Esophagus (tissue), 2 donors: ENCODE results near the gene NACA2. TPM values are rescaled to one million over a fixed set of nuclear protein-coding genes. Genes with fewer than 3 reads are reported as not detected.
"Not testable (repeated sequence)": the region's sequence is repeated elsewhere in the genome, so short reads cannot be mapped to it uniquely, and the experiment has no call there.

Experiments used
- H3K27ac ChIP-seq, 2 donors: one replicate each; pipeline ENCODE4 v1.5.1; 2013; ENCODE audit warnings: low read depth in 2 of 2, mild to moderate bottlenecking in 2 of 2, inconsistent platforms in 1 of 2, low read length in 1 of 2, moderate library complexity in 1 of 2
- H3K27me3 ChIP-seq, 2 donors: one replicate each; pipeline ENCODE4 v1.6.1; 2013; ENCODE audit warnings: low read length in 2 of 2, control low read depth in 1 of 2, mild to moderate bottlenecking in 1 of 2; ENCODE audit not compliant: insufficient read depth in 2 of 2, control insufficient read depth in 1 of 2
- H3K36me3 ChIP-seq, 2 donors: one replicate each; pipeline ENCODE4 v1.6.1; 2013; ENCODE audit warnings: low read length in 1 of 2; ENCODE audit not compliant: control insufficient read depth in 2 of 2, insufficient read depth in 2 of 2
- H3K4me1 ChIP-seq, 2 donors: one replicate each; pipeline ENCODE4 v1.6.1; 2013; ENCODE audit warnings: low read length in 1 of 2; ENCODE audit not compliant: control insufficient read depth in 2 of 2, insufficient read depth in 2 of 2
- H3K4me3 ChIP-seq, 2 donors: one replicate each; pipeline ENCODE4 v1.5.1; 2013; ENCODE audit warnings: low read length in 2 of 2, mild to moderate bottlenecking in 2 of 2, low read depth in 1 of 2, moderate library complexity in 1 of 2
- H3K9me3 ChIP-seq, 2 donors: one replicate each; pipeline ENCODE4 v1.6.1; 2013; ENCODE audit warnings: mild to moderate bottlenecking in 2 of 2, low read depth in 1 of 2, low read length in 1 of 2, moderate library complexity in 1 of 2; ENCODE audit not compliant: control insufficient read depth in 2 of 2, insufficient read depth in 1 of 2
- WGBS, 2 donors: extraction: QIAGEN DNeasy Blood & Tissue Kit; methylation state at CpG; one replicate each; pipeline ENCODE4 v1.1.7; 2013; 5-methylcytosine and 5-hydroxymethylcytosine counted together
- polyA plus RNA-seq, 2 donors: library from polyadenylated mRNA; stranded (reverse); fragments of 200-250 nt; gene quantifications; one replicate each; pipeline ENCODE4 v1.2.3, GENCODE V29; 2013
- donor health status: healthy with polysubstance abuse.
- donor health status: Bipolar disorder and iron deficiency.

Gene NACA2
- polyA plus RNA-seq, 2 donors = 0.19 to 0.20 TPM

DNA sequence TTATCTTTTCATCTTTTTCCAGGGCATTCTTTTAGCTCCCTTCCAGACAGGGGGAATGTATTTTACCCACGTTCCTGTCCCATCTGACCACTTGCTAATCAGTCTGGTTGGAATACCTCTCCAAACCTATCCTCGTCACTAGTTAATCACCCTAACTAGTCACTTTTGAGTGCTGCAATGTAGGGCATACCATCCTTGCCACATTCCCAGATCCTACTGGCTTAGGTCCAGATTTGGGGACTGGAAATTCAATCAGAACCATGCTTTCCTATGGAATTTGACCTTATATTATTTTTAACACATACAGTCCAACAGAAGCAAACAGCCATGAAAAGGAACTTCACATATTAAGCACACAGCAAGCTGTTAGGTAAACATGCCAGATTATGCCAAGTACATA is 29.7 kb downstream of the NACA2 start:
- Histone ChIP-seq H3K36me3 (no peaks in the 10 kb centered on the region), H3K9me3 (no peaks in the 10 kb centered on the region), H3K27ac (no peak overlapping the region), H3K27me3 (no peaks in the 10 kb centered on the region), H3K4me3 (no peak overlapping the region), H3K4me1 (no peaks in the 10 kb centered on the region)
- 73 to 78% methylated on average over 2 of the region's 2 CpGs for WGBS, 2 donors

DNA sequence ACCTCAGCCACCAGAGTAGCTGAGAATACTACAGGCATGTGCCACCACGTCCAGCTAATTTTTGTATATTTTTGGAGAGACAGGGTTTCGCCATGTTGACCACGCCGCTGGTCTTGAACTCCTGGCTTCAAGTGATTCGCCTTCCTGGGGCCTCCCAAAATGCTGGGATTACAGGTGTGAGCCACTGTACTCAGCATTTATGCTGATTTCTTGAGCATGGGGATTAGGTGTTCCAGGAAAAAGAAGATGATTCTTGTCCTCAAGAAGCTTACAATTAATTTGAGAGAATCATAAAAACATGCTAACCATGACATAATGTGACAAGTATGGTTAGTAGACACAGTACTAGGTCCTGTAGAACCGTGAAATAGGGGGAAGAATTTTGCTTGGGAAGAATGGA is 30.9 kb downstream of the NACA2 start:
- Histone ChIP-seq H3K27me3 (no peaks in the 10 kb centered on the region), H3K36me3 (no peaks in the 10 kb centered on the region), H3K4me3 (no peak overlapping the region), H3K27ac (no peak overlapping the region), H3K4me1 (no peaks in the 10 kb centered on the region), H3K9me3 (no peaks in the 10 kb centered on the region)
- WGBS, 2 donors = 86 to 92% methylated on average over 6 of the region's 6 CpGs

DNA sequence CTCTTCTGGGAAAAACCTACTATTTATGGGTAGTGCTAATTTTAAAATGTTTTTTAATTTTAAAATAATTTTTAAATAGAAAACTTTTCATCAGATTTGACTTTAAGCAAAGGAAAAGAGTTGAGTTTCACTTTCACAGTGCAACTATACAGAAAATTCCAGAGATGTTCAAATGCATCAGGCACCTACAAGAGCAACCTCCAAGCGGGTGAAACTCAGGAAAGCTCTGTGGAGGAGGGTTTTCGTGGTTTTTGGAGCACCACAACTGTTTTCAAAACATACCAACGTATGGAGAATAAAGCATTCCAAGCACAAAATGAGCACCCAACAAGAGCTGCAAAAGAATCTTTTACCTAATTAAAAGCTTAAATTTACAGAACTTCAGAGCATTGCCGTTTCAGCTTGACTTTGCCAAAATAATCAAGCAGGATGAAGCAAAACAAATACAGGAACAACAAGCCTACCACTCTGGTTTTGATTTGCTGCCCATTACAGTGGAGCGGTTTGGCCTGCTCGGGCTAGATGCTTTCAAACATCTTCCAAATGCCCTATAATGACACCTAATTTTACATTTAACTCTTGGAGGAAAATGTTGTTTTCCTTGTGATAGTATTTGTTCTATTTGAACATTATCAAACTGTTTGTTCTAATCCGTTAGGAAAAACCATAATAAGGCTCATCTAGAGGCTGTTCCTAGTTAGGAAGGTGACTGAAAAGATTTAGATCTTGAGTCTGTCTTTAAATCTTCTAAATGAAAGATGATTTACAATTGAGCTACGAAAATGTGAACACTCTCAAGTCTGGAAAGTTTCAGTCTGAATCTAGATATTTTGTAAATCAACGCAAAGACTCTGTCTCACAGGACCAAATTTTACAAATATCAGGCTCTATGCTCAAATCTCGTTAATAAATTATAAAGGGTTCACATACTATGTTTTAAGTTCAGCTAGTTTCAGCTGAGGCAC is 34.5 kb downstream of the NACA2 start:
- WGBS, 2 donors = 56 to 68% methylated on average over 10 of the region's 10 CpGs
- Histone ChIP-seq H3K4me1 (no peaks in the 10 kb centered on the region), H3K9me3 (no peaks in the 10 kb centered on the region), H3K27me3 (no peaks in the 10 kb centered on the region), H3K27ac (no peak overlapping the region), H3K36me3 (no peaks in the 10 kb centered on the region), H3K4me3 (no peak overlapping the region)

DNA sequence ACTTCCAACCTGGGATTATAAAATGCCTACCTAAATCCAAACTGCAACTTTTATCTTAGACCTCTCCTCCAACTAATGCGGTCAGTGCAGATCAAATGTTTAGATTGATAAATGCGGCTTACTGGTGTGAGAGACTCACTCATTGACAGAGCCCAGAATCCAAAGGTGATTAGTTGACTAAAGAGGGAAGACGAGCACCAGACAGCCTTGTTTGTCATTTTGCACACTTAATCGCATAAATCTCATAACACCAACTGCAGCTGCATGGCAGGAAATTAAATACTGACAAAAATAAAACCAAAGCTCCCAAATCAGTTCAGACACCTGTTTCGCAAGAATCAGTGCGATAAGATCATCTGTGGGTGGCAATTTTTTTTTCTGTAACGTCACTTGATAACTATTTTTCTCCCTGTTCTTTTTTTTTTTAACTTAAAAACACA is 35.9 kb downstream of the NACA2 start:
- H3K4me1 ChIP-seq = no peaks in the 10 kb centered on the region
- no peaks in the 10 kb centered on the region for H3K9me3 ChIP-seq
- H3K27ac ChIP-seq = no peak overlapping the region
- no peaks in the 10 kb centered on the region for H3K27me3 ChIP-seq
- H3K36me3 ChIP-seq = no peaks in the 10 kb centered on the region
- no peak overlapping the region for H3K4me3 ChIP-seq
- 68 to 71% methylated on average over 7 of the region's 7 CpGs for WGBS, 2 donors

DNA sequence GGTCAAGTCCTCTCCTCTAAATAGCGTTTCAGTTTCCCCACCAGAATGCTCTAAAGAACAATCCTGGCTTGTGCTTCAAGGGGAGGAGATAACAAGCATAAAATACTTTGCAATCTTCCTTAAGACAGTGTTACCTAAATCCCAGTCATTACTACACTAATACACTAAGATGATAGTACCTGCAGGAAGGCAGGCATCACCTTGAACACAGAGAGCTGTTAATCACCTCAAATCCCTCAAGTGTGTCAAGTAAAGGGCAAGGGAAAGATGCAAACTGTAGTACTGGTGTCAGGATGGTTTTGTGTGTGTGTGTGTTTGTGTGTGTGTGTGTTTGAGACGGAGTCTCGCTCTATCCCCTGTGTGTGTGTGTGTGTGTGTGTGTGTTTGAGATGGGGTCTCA is 36.8 kb downstream of the NACA2 start:
- Histone ChIP-seq H3K27ac (no peak overlapping the region), H3K4me1 (no peaks in the 10 kb centered on the region), H3K4me3 (no peak overlapping the region), H3K36me3 (no peaks in the 10 kb centered on the region), H3K27me3 (no peaks in the 10 kb centered on the region), H3K9me3 (no peaks in the 10 kb centered on the region)
- 70 to 79% methylated on average over 3 of the region's 3 CpGs for WGBS, 2 donors

DNA sequence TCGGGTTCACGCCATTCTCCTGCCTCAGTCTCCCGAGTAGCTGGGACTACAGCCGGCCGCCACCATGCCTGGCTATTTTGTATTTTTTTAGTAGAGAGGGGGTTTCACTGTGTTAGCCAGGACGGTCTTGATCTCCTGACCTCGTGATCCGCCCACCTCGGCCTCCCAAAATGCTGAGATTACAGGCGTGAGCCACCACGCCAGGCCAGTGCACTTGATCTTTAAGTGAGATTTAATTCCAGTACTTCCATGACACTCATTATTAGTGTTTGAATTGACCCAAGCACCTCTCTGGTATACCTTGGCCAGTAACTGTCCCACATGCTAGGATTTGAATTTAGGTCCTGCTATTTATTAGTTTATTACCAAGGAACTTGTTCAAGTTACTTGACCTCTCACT is 38.5 kb downstream of the NACA2 start:
- H3K9me3 ChIP-seq, H3K4me1 ChIP-seq, H3K27ac ChIP-seq, H3K4me3 ChIP-seq, H3K36me3 ChIP-seq, H3K27me3 ChIP-seq: not testable (repeated sequence)
- 88 to 93% methylated on average over 11 of the region's 11 CpGs for WGBS, 2 donors

DNA sequence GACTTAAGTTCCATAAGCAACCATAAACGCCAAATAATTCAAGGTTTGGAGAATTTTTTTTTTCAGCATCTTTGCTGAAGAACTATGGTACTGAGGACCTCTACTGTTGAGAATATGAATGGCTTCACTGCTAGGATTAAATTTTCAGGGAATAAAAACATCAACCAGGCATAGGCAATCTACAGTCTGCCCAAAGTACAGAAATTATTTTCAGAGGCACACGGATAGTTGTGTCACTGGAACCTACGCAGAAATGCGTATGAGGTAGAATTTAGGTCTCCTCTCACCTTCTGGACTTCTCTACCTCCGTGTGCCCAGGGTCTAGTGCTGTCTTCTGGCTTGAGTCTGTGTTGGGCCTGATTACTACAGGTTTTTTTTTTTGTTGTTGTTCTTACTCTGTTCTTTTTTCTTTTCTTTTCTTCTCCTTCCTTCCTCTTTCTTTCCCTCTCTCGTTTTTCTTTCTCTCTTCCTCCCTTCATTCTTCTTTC is 39.7 kb downstream of the NACA2 start:
- WGBS, 2 donors = 11 to 17% methylated on average over 6 of the region's 6 CpGs
- no peaks in the 10 kb centered on the region for H3K36me3 ChIP-seq
- H3K4me1 ChIP-seq = no peaks in the 10 kb centered on the region
- H3K4me3 ChIP-seq = no peak overlapping the region
- H3K9me3 ChIP-seq = no peaks in the 10 kb centered on the region
- no peak overlapping the region for H3K27ac ChIP-seq
- no peaks in the 10 kb centered on the region for H3K27me3 ChIP-seq

DNA sequence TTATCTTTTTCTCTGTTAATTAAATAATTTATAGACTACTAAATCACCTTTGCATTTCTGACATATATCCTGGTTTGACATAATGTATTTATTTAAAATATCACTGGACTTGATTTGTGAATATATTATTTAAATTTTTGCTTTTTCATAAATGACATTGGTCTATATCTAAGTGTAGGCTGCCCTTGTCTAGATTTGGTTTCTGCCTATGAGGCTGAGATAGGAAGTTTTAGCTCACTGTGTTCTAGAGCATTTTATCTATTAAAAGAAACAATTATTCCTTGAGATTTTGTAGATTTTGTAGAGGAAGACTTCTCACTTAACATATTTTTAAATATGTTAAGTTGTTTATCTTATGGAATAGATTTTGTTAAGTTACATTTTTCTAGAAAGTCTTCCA is 43.9 kb downstream of the NACA2 start:
- no peaks in the 10 kb centered on the region for H3K4me1 ChIP-seq
- H3K9me3 ChIP-seq = no peaks in the 10 kb centered on the region
- H3K27ac ChIP-seq = no peak overlapping the region
- no peaks in the 10 kb centered on the region for H3K27me3 ChIP-seq
- no peaks in the 10 kb centered on the region for H3K36me3 ChIP-seq
- no peak overlapping the region for H3K4me3 ChIP-seq

DNA sequence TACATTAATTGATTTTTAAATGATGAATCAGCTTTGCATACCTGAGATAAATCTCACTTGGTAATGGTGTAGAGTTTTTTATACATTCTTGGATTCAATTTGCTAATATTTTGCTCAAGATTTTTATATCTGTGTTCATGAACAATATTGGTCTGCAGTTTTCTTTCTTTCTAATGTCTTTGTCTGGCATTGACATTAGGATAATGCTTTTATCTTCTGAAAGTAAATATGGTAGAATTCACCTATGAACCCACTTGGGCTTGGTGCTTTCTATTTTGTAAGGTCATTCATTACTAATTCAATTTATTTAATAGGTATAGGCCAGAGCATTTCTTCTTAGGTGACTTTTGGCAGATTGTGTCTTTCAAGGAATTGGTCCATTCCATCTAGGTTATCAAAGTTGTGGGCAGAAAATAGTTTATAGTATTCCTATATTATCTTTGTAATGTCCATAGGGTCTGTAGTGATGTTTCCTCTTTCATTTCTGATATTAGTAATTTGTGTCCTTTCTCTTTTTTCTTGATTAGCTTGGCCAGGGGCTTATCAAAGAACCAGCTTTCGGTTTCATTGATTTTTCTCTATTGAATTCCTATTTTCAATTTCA is 45.6 kb downstream of the NACA2 start:
- Histone ChIP-seq H3K36me3 (no peaks in the 10 kb centered on the region), H3K27me3 (no peaks in the 10 kb centered on the region), H3K4me3 (no peak overlapping the region), H3K27ac (no peak overlapping the region), H3K4me1 (no peaks in the 10 kb centered on the region), H3K9me3 (no peaks in the 10 kb centered on the region)
- 92 to 94% methylated on average over 1 of the region's 1 CpG for WGBS, 2 donors
